Activated CD4-positive, alpha-beta memory T cell treated with anti-CD3 and anti-CD28 coated beads, Interleukin-2, amount 10 ng/mL, durations not matched to agents 7 days and 5 days (primary cell): ENCODE results near the gene BAHCC1. TPM values are rescaled to one million over a fixed set of nuclear protein-coding genes. Genes with fewer than 3 reads are reported as not detected.
"Not testable (repeated sequence)": the region's sequence is repeated elsewhere in the genome, so short reads cannot be mapped to it uniquely, and the experiment has no call there.

ENCODE experiments used
- CTCF ChIA-PET: fragments of 350-600 bp; sonication (Branson Sonifier 250); formaldehyde crosslinking; loops from one replicate; lab custom pipeline; 2021; ENCODE audit warnings: antibody characterized with exemption, inconsistent platforms; lab: Charles Lee
- POLR2A ChIA-PET: fragments of 350-600 bp; sonication (Branson Sonifier 250); formaldehyde crosslinking; loops from one replicate; lab custom pipeline; 2021; ENCODE audit warnings: antibody characterized with exemption; lab: Charles Lee
- DNase-seq: peaks from one replicate; pipeline ENCODE4 v3.0.0-alpha.2; 2020
- H3K27ac Mint-ChIP-seq: one replicate; pipeline ENCODE4 v1.8.0; 2021; ENCODE audit warnings: mild to moderate bottlenecking, mixed read lengths
- H3K27me3 Mint-ChIP-seq: one replicate; pipeline ENCODE4 v1.8.0; 2021; ENCODE audit warnings: mixed read lengths
- H3K36me3 Mint-ChIP-seq: one replicate; pipeline ENCODE4 v1.8.0; 2021; ENCODE audit warnings: low read depth, mixed read lengths
- H3K4me1 Mint-ChIP-seq: one replicate; pipeline ENCODE4 v1.8.0; 2021; ENCODE audit warnings: mixed read lengths
- H3K4me3 Mint-ChIP-seq: one replicate; pipeline ENCODE4 v1.8.0; 2021; ENCODE audit warnings: mild to moderate bottlenecking, mixed read lengths
- H3K9me3 Mint-ChIP-seq: one replicate; pipeline ENCODE4 v1.8.0; 2021; ENCODE audit warnings: mixed read lengths
- total RNA-seq, 2 experiments: library from RNA; stranded (reverse); gene quantifications; one replicate each; pipeline ENCODE4 v1.2.3, GENCODE V29; 2021

The BAHCC1 gene
- under 1 TPM; 0.15 to 0.18 TPM for total RNA-seq

GRCh38 chr17:81394921-81395599 is at the start of gene BAHCC1:
BAHCC1 (plus strand) TSS chr17:81395457; CDS start chr17:81399740, 4,283 bp downstream.
- DNase-seq: peak; percentile 81
- Mint-ChIP-seq H3K9me3 (no peaks in the 10 kb centered on the region), H3K4me3 (peak within 1 kb of the TSS; percentile 53), H3K4me1 (peaks cover 30% of the 10 kb centered on the region), H3K27me3 (peaks cover 59% of the 10 kb centered on the region), H3K27ac (peak within 1 kb of the TSS; percentile 56), H3K36me3 (peaks cover 18% of the 10 kb centered on the region)
- ChIA-PET POLR2A (interaction anchor here (1.0 to 2.2 kb wide), 4 partner anchors 34 to 117 kb away, joined by 3 to 10 read pairs (median 4); partner anchors contain the start of gene ACTG1), CTCF (interaction anchor here (1.2 kb wide), 1 partner anchor 90 kb away, joined by 7 read pairs; no protein-coding TSS in a partner anchor)

- CTCF ChIA-PET: no interaction called here
- H3K27me3 Mint-ChIP-seq: peaks cover 55% of the 10 kb centered on the region
- peak; percentile 92 for DNase-seq
- POLR2A ChIA-PET: interaction anchor here (1.2 kb wide), 1 partner anchor 51 kb away, joined by 5 read pairs; no protein-coding TSS in a partner anchor
- H3K27ac Mint-ChIP-seq: no peak overlapping the region
- peaks cover 5% of the 10 kb centered on the region for H3K36me3 Mint-ChIP-seq
- H3K4me1 Mint-ChIP-seq: peaks cover 18% of the 10 kb centered on the region
- H3K4me3 Mint-ChIP-seq: peak overlapping the region; percentile 30
- no peaks in the 10 kb centered on the region for H3K9me3 Mint-ChIP-seq
Observed at GRCh38 chr17:81346090-81346907, 49.0 kb upstream of the BAHCC1 start.

- DNase-seq: no peak
- peaks cover 55% of the 10 kb centered on the region for H3K27me3 Mint-ChIP-seq
- no peak overlapping the region for H3K4me3 Mint-ChIP-seq
- H3K9me3 Mint-ChIP-seq: no peaks in the 10 kb centered on the region
- H3K4me1 Mint-ChIP-seq: peaks cover 18% of the 10 kb centered on the region
- no peak overlapping the region for H3K27ac Mint-ChIP-seq
- H3K36me3 Mint-ChIP-seq: peaks cover 5% of the 10 kb centered on the region
- CTCF ChIA-PET: no interaction called here
- POLR2A ChIA-PET: no interaction called here
Observed at GRCh38 chr17:81346908-81347349, 48.3 kb upstream of the BAHCC1 start.

- no peak overlapping the region for H3K4me3 Mint-ChIP-seq
- no peak for DNase-seq
- CTCF ChIA-PET: no interaction called here
- no peak overlapping the region for H3K27ac Mint-ChIP-seq
- POLR2A ChIA-PET: no interaction called here
- peaks cover 16% of the 10 kb centered on the region for H3K4me1 Mint-ChIP-seq
- H3K36me3 Mint-ChIP-seq: peaks cover 5% of the 10 kb centered on the region
- peaks cover 51% of the 10 kb centered on the region for H3K27me3 Mint-ChIP-seq
- H3K9me3 Mint-ChIP-seq: no peaks in the 10 kb centered on the region
Observed at GRCh38 chr17:81347437-81347836, 47.8 kb upstream of the BAHCC1 start.

GRCh38 chr17:81348097-81349055 is 46.9 kb upstream of the BAHCC1 start:
- ChIA-PET POLR2A (no interaction called here), CTCF (no interaction called here)
- H3K27ac Mint-ChIP-seq: no peak overlapping the region

GRCh38 chr17:81349397-81350319 is 45.6 kb upstream of the BAHCC1 start:
- peaks cover 5% of the 10 kb centered on the region for H3K4me1 Mint-ChIP-seq
- no peaks in the 10 kb centered on the region for H3K9me3 Mint-ChIP-seq
- ChIA-PET CTCF (no interaction called here), POLR2A (no interaction called here)
- H3K27ac Mint-ChIP-seq: no peak overlapping the region
- peaks cover under 1% of the 10 kb centered on the region for H3K36me3 Mint-ChIP-seq
- H3K27me3 Mint-ChIP-seq: peaks cover 31% of the 10 kb centered on the region
- no peak overlapping the region for H3K4me3 Mint-ChIP-seq
- no peak for DNase-seq

More at GRCh38 chr17:81348097-81349055, 46.9 kb upstream of the BAHCC1 start:
- H3K27me3 Mint-ChIP-seq: peaks cover 43% of the 10 kb centered on the region
- DNase-seq: no peak
- H3K4me1 Mint-ChIP-seq: peaks cover 13% of the 10 kb centered on the region
- peaks cover 5% of the 10 kb centered on the region for H3K36me3 Mint-ChIP-seq
- H3K4me3 Mint-ChIP-seq: no peak overlapping the region
- H3K9me3 Mint-ChIP-seq: no peaks in the 10 kb centered on the region

GRCh38 chr17:81350320-81350890 is 44.9 kb upstream of the BAHCC1 start:
- H3K4me1 Mint-ChIP-seq: no peaks in the 10 kb centered on the region
- no peak overlapping the region for H3K4me3 Mint-ChIP-seq
- DNase-seq: no peak
- ChIA-PET CTCF (no interaction called here), POLR2A (no interaction called here)
- no peaks in the 10 kb centered on the region for H3K9me3 Mint-ChIP-seq
- no peaks in the 10 kb centered on the region for H3K36me3 Mint-ChIP-seq
- no peak overlapping the region for H3K27ac Mint-ChIP-seq
- H3K27me3 Mint-ChIP-seq: peaks cover 32% of the 10 kb centered on the region

GRCh38 chr17:81351329-81352052 is 43.8 kb upstream of the BAHCC1 start:
- DNase-seq, POLR2A ChIA-PET, H3K4me1 Mint-ChIP-seq, H3K4me3 Mint-ChIP-seq, H3K9me3 Mint-ChIP-seq, H3K36me3 Mint-ChIP-seq, CTCF ChIA-PET, H3K27ac Mint-ChIP-seq: not testable (repeated sequence)
- peaks cover 32% of the 10 kb centered on the region for H3K27me3 Mint-ChIP-seq

GRCh38 chr17:81352056-81352455 is 43.2 kb upstream of the BAHCC1 start:
- H3K36me3 Mint-ChIP-seq, H3K4me1 Mint-ChIP-seq, H3K27ac Mint-ChIP-seq, POLR2A ChIA-PET, DNase-seq, H3K4me3 Mint-ChIP-seq, H3K9me3 Mint-ChIP-seq, CTCF ChIA-PET: not testable (repeated sequence)
- peaks cover 30% of the 10 kb centered on the region for H3K27me3 Mint-ChIP-seq

- DNase-seq: no peak
- no peaks in the 10 kb centered on the region for H3K9me3 Mint-ChIP-seq
- H3K4me1 Mint-ChIP-seq: no peaks in the 10 kb centered on the region
- H3K27me3 Mint-ChIP-seq: peaks cover 18% of the 10 kb centered on the region
- H3K27ac Mint-ChIP-seq: no peak overlapping the region
- ChIA-PET POLR2A (no interaction called here), CTCF (no interaction called here)
- no peak overlapping the region for H3K4me3 Mint-ChIP-seq
- no peaks in the 10 kb centered on the region for H3K36me3 Mint-ChIP-seq
Observed at GRCh38 chr17:81354252-81354953, 40.9 kb upstream of the BAHCC1 start.

- Mint-ChIP-seq H3K9me3 (no peaks in the 10 kb centered on the region), H3K27me3 (peaks cover 17% of the 10 kb centered on the region), H3K4me3 (no peak overlapping the region), H3K27ac (no peak overlapping the region), H3K36me3 (no peaks in the 10 kb centered on the region), H3K4me1 (no peaks in the 10 kb centered on the region)
- DNase-seq: no peak
- ChIA-PET CTCF (no interaction called here), POLR2A (no interaction called here)
Observed at GRCh38 chr17:81354954-81355347, 40.3 kb upstream of the BAHCC1 start.
